Neural cell (in vitro differentiated cells): ENCODE data around the gene CSH1. TPM values are rescaled to one million over a fixed set of nuclear protein-coding genes. Genes with fewer than 3 reads are reported as not detected.

ENCODE experiments used
- H2AFZ ChIP-seq: fragments of 200-600, 300-800 bp; sonication (generic), shearing (Covaris generic); 2 replicates; pipeline ENCODE4 v1.6.0; 2014; ENCODE audit warnings: low read depth, mild to moderate bottlenecking, antibody characterized with exemption, low read length, moderate library complexity
- H3F3A ChIP-seq: fragments of 200-600 bp; shearing (Covaris generic); 2 replicates; pipeline ENCODE4 v1.6.1; 2016; ENCODE audit warnings: mild to moderate bottlenecking, moderate library complexity, mixed read lengths, antibody characterized with exemption, low read length; ENCODE audit not compliant: insufficient read depth, poor library complexity, severe bottlenecking
- H3K27ac ChIP-seq: fragments of 200-600, 300-800 bp; sonication (generic), shearing (Covaris generic); 2 replicates; pipeline ENCODE4 v1.5.1; 2014; ENCODE audit warnings: mild to moderate bottlenecking, low read length, moderate library complexity
- H3K27me3 ChIP-seq: fragments of 300-800, 200-600 bp; sonication (generic), shearing (Covaris generic); 2 replicates; pipeline ENCODE4 v1.6.0; 2014; ENCODE audit warnings: mild to moderate bottlenecking, low read depth, low read length, moderate library complexity; ENCODE audit not compliant: insufficient read depth
- H3K36me3 ChIP-seq: fragments of 300-800, 200-600 bp; sonication (generic), shearing (Covaris generic); 2 replicates; pipeline ENCODE4 v1.5.1; 2014; ENCODE audit warnings: mild to moderate bottlenecking, antibody characterized with exemption, low read length, moderate library complexity; ENCODE audit not compliant: insufficient read depth
- H3K4me2 ChIP-seq: fragments of 300-800, 200-600 bp; sonication (generic), shearing (Covaris generic); 2 replicates; pipeline ENCODE4 v1.6.0; 2014; ENCODE audit warnings: mild to moderate bottlenecking, low read length
- H3K4me3 ChIP-seq: fragments of 300-800, 200-600 bp; sonication (generic), shearing (Covaris generic); 2 replicates; pipeline ENCODE4 v1.5.1; 2014; ENCODE audit warnings: mild to moderate bottlenecking, low read length, moderate library complexity
- H3K79me2 ChIP-seq: fragments of 200-600 bp; shearing (Covaris generic); replicated peaks from 2 replicates; pipeline ENCODE4 v1.6.0; 2014; ENCODE audit warnings: mild to moderate bottlenecking, low read length, moderate library complexity; ENCODE audit not compliant: insufficient read depth
- H3K9ac ChIP-seq: fragments of 300-800, 200-600 bp; sonication (generic), shearing (Covaris generic); 2 replicates; pipeline ENCODE4 v1.6.1; 2016; ENCODE audit warnings: mild to moderate bottlenecking, low read length, mixed read lengths
- H3K9me2 ChIP-seq: fragments of 200-600 bp; shearing (Covaris generic); 2 replicates; pipeline ENCODE4 v1.6.1; 2016; ENCODE audit warnings: mild to moderate bottlenecking, low read length, mixed read lengths; ENCODE audit not compliant: insufficient read depth
- H3K9me3 ChIP-seq: fragments of 200-600, 300-800 bp; sonication (generic), shearing (Covaris generic); 2 replicates; pipeline ENCODE4 v1.6.1; 2016; ENCODE audit warnings: mild to moderate bottlenecking, mixed run types, low read length, moderate library complexity, mixed read lengths
- H4K20me1 ChIP-seq: fragments of 200-600 bp; shearing (Covaris generic); 2 replicates; pipeline ENCODE4 v1.6.1; 2016; ENCODE audit warnings: mild to moderate bottlenecking, mixed run types; ENCODE audit not compliant: insufficient read depth
- EP300 ChIP-seq: fragments of 450-650 bp; conservative IDR thresholded peaks from 2 replicates; pipeline ENCODE4 v1.6.1; 2014; ENCODE audit warnings: antibody characterized with exemption, mild to moderate bottlenecking, moderate library complexity; ENCODE audit not compliant: poor library complexity, severe bottlenecking
- EZH2 ChIP-seq: fragments of 200-600, 300-800 bp; shearing (Covaris generic), sonication (generic); IDR thresholded peaks from 2 replicates; pipeline ENCODE4 v1.6.1; 2014; ENCODE audit warnings: antibody characterized with exemption, low read length, borderline replicate concordance, mild to moderate bottlenecking; ENCODE audit not compliant: insufficient read depth, poor library complexity, severe bottlenecking
- MXI1 ChIP-seq: fragments of 450-650 bp; conservative IDR thresholded peaks from 2 replicates; pipeline ENCODE4 v1.6.1; 2014; ENCODE audit warnings: antibody characterized with exemption, mild to moderate bottlenecking; ENCODE audit not compliant: poor library complexity, severe bottlenecking
- POLR2AphosphoS5 ChIP-seq: IDR thresholded peaks from 2 replicates; pipeline ENCODE4 v1.6.1; 2012
- RAD21 ChIP-seq: fragments of 450-650 bp; conservative IDR thresholded peaks from 2 replicates; pipeline ENCODE4 v1.6.1; 2014; ENCODE audit warnings: antibody characterized with exemption, mild to moderate bottlenecking, moderate library complexity
- SMC3 ChIP-seq: fragments of 450-650 bp; conservative IDR thresholded peaks from 2 replicates; pipeline ENCODE4 v1.6.1; 2014; ENCODE audit warnings: antibody characterized with exemption, mild to moderate bottlenecking, moderate library complexity; ENCODE audit not compliant: poor library complexity
- TAF1 ChIP-seq: IDR thresholded peaks from 2 replicates; pipeline ENCODE4 v1.6.1; 2012; ENCODE audit warnings: low read depth
- polyA plus RNA-seq: library from polyadenylated mRNA; depleted of rRNA; stranded (reverse); fragments of >200 nt; gene quantifications from 2 replicates; pipeline ENCODE4 v1.2.3, GENCODE V29; 2014
- TF ChIP-seq, protein P1 (sequence below): IDR thresholded peaks from 2 replicates; pipeline ENCODE4 v1.6.1; 2012; ENCODE audit warnings: borderline replicate concordance
- TF ChIP-seq, protein P2 (sequence below): fragments of 450-650 bp; IDR thresholded peaks from 2 replicates; pipeline ENCODE4 v1.5.1; 2014; ENCODE audit warnings: antibody characterized with exemption, mild to moderate bottlenecking, moderate library complexity; ENCODE audit not compliant: poor library complexity, severe bottlenecking

CSH1 gene
- polyA plus RNA-seq, 1 donor from 2014 or later, result not detected

DNA sequence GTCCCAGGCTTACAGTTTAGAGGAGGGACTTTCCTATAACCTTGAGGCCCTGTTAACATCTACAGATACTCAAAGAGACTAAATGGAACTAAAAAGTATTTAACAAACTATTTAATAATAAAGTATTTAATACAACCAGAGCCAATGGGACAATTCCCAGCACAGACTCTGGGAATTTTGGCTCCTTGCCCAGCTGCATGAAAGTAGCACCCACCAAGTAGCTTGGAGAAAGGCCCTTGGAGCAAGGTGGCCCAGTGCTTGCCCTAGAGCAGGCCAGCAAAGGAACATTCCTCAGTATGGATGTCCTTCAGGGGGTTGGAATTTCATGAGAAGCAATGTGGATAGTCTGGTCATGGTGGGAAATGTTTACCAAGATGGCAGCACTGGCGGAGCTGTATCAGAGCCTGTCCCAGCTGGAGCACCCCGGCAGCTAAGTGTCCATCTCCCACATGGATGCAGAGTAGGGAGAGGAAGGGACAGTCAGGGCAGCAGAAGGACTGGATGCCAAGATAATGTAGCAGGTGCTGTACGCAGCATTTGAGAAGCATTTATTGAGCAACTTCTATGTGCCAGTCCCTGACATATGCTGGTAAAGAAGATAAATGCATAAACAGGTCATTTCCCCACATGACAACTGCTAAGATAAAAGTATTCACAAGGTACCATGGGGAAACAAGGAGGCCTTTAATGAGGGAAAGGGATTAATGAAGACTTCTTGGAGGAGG is 48.7 kb downstream of the CSH1 start:
- no peak overlapping the region for H3K9ac ChIP-seq
- no peaks in the 10 kb centered on the region for H3K36me3 ChIP-seq

DNA sequence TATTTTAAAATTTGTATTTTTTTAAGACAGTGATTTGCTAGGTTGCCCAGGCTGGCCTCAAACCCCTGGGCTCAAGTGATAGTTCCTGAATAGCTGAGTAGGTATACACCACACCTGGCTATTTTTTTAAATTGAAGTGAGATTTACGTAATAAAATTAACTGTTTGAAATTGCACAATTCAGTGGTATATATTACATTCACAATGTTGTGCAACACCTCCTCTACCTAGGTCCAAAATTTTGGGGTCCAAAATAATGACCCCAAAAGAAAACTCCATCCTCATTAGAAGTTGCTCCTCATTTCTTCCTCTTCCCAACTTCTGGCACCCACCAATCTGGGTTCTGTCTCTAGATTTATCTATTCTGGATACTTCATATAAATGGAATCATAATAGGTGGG is 50.9 kb downstream of the CSH1 start:
- Histone ChIP-seq H4K20me1 (no peaks in the 10 kb centered on the region), H3K27ac (no peak overlapping the region), H3K79me2 (peaks cover 8% of the 10 kb centered on the region), H2AFZ (no peak overlapping the region), H3K4me2 (no peak overlapping the region), H3K36me3 (no peaks in the 10 kb centered on the region), H3K9me3 (no peaks in the 10 kb centered on the region), H3K27me3 (no peaks in the 10 kb centered on the region), H3K9ac (no peak overlapping the region), H3F3A (no peaks in the 10 kb centered on the region), H3K4me3 (no peak overlapping the region), H3K9me2 (no peaks in the 10 kb centered on the region)
- TF ChIP-seq, protein P1, sequence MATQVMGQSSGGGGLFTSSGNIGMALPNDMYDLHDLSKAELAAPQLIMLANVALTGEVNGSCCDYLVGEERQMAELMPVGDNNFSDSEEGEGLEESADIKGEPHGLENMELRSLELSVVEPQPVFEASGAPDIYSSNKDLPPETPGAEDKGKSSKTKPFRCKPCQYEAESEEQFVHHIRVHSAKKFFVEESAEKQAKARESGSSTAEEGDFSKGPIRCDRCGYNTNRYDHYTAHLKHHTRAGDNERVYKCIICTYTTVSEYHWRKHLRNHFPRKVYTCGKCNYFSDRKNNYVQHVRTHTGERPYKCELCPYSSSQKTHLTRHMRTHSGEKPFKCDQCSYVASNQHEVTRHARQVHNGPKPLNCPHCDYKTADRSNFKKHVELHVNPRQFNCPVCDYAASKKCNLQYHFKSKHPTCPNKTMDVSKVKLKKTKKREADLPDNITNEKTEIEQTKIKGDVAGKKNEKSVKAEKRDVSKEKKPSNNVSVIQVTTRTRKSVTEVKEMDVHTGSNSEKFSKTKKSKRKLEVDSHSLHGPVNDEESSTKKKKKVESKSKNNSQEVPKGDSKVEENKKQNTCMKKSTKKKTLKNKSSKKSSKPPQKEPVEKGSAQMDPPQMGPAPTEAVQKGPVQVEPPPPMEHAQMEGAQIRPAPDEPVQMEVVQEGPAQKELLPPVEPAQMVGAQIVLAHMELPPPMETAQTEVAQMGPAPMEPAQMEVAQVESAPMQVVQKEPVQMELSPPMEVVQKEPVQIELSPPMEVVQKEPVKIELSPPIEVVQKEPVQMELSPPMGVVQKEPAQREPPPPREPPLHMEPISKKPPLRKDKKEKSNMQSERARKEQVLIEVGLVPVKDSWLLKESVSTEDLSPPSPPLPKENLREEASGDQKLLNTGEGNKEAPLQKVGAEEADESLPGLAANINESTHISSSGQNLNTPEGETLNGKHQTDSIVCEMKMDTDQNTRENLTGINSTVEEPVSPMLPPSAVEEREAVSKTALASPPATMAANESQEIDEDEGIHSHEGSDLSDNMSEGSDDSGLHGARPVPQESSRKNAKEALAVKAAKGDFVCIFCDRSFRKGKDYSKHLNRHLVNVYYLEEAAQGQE, result no peak
- TF ChIP-seq TAF1, result no peak
- TF ChIP-seq POLR2AphosphoS5, result no peak
- no peak for TF ChIP-seq SMC3
- TF ChIP-seq, protein P2, sequence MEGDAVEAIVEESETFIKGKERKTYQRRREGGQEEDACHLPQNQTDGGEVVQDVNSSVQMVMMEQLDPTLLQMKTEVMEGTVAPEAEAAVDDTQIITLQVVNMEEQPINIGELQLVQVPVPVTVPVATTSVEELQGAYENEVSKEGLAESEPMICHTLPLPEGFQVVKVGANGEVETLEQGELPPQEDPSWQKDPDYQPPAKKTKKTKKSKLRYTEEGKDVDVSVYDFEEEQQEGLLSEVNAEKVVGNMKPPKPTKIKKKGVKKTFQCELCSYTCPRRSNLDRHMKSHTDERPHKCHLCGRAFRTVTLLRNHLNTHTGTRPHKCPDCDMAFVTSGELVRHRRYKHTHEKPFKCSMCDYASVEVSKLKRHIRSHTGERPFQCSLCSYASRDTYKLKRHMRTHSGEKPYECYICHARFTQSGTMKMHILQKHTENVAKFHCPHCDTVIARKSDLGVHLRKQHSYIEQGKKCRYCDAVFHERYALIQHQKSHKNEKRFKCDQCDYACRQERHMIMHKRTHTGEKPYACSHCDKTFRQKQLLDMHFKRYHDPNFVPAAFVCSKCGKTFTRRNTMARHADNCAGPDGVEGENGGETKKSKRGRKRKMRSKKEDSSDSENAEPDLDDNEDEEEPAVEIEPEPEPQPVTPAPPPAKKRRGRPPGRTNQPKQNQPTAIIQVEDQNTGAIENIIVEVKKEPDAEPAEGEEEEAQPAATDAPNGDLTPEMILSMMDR, result no peak
- TF ChIP-seq MXI1, result no peak

More for the DNA sequence above, 48.7 kb downstream of the CSH1 start:
- no peak overlapping the region for H3K4me2 ChIP-seq
- H3K79me2 ChIP-seq, result no peaks in the 10 kb centered on the region
- H3F3A ChIP-seq, result no peaks in the 10 kb centered on the region
- H3K9me3 ChIP-seq, result no peaks in the 10 kb centered on the region
- no peaks in the 10 kb centered on the region for H3K9me2 ChIP-seq
- H3K27ac ChIP-seq, result no peak overlapping the region
- H3K27me3 ChIP-seq, result no peaks in the 10 kb centered on the region
- H2AFZ ChIP-seq, result no peak overlapping the region
- H4K20me1 ChIP-seq, result no peaks in the 10 kb centered on the region
- H3K4me3 ChIP-seq, result no peak overlapping the region
- TF ChIP-seq, protein P1, result no peak
- TF ChIP-seq SMC3, result no peak
- TF ChIP-seq EP300, result no peak
- no peak for TF ChIP-seq TAF1
- TF ChIP-seq POLR2AphosphoS5, result no peak
- no peak for TF ChIP-seq RAD21
- no peak for TF ChIP-seq EZH2
- TF ChIP-seq, protein P2, result no peak
- TF ChIP-seq MXI1, result no peak
